Duodenal mucosa (tissue), 2 donors: ENCODE results near the gene ADAMTS2.

Experiments
- H3K27ac ChIP-seq: one replicate; pipeline ENCODE4 v1.7.0; 2013; ENCODE audit warnings: low read depth, low read length
- H3K27me3 ChIP-seq, 2 donors: one replicate each; pipeline ENCODE4 v1.7.0; 2013; ENCODE audit warnings: low read length in 2 of 2, control low read depth in 1 of 2; ENCODE audit not compliant: insufficient read depth in 2 of 2, control insufficient read depth in 1 of 2
- H3K36me3 ChIP-seq, 2 donors: one replicate each; pipeline ENCODE4 v1.7.0; 2013; ENCODE audit warnings: low read length in 2 of 2, control low read depth in 1 of 2; ENCODE audit not compliant: insufficient read depth in 2 of 2, control insufficient read depth in 1 of 2
- H3K4me1 ChIP-seq, 2 donors: one replicate each; pipeline ENCODE4 v1.7.0; 2013; ENCODE audit warnings: low read length in 2 of 2, control low read depth in 1 of 2; ENCODE audit not compliant: insufficient read depth in 2 of 2, control insufficient read depth in 1 of 2
- H3K4me3 ChIP-seq, 2 donors: one replicate each; pipeline ENCODE4 v1.7.0; 2013; ENCODE audit warnings: low read length in 2 of 2, low read depth in 1 of 2
- H3K9ac ChIP-seq, 2 donors: one replicate each; pipeline ENCODE4 v1.7.0; 2013; ENCODE audit warnings: low read length in 2 of 2, low read depth in 1 of 2
- H3K9me3 ChIP-seq, 2 donors: one replicate each; pipeline ENCODE4 v1.7.0; 2013; ENCODE audit warnings: low read length in 2 of 2, control low read depth in 1 of 2; ENCODE audit not compliant: control insufficient read depth in 1 of 2

ADAMTS2 gene

DNA sequence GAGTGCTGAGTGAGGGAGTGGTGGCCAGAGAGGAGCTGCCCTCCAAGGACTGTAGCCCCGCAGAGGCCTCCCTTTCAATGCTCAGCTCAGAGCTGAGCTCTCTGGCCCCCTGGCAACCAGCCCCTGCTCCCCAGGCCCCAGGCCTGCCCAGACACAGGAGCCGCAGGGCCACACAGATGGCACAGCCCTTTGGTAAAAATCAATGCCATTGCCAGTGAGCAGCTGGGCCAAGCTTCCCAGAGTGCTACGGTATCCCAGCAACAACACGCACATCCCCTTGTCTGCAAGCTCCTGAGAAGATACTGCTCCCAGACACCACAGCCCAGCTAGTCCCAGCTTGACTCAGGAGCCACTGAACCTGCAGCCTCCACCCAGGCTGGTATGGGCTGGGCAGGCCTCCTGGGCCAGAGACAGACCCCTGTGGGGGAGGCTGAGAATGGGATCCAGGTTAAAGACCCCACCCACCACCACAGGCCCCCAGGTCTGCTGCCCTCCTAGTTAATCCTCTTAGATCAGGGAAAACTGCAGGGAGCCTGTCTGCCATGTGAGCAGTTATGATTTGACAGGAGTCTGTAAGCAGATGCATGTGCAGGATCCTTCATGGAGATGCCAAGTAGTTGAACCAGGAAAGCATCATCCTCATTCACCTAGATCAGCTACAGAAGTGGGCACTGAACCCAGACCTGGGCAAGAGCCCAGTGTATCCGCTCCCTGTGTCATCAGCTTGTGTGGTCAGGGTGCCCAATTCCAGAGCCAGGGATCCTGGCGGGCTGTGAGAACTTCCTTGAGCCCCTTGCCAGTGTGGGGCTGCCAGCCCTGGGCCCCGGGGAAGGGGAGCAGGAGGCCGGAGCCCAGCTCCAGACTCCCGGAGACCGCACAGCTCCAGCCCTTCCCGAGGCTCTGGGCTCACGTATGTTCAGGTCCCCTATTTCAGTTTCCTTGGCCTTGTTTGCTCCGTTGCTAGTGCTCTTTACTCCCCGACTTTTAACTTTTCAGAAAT lies 26.7 kb upstream of the ADAMTS2 start:
- H3K4me1 ChIP-seq: no peaks in the 10 kb centered on the region
- no peak overlapping the region for H3K27ac ChIP-seq
- H3K9ac ChIP-seq: no peak overlapping the region
- H3K4me3 ChIP-seq: no peak overlapping the region
- no peaks in the 10 kb centered on the region for H3K9me3 ChIP-seq
- no peaks in the 10 kb centered on the region for H3K36me3 ChIP-seq
- no peaks in the 10 kb centered on the region for H3K27me3 ChIP-seq

DNA sequence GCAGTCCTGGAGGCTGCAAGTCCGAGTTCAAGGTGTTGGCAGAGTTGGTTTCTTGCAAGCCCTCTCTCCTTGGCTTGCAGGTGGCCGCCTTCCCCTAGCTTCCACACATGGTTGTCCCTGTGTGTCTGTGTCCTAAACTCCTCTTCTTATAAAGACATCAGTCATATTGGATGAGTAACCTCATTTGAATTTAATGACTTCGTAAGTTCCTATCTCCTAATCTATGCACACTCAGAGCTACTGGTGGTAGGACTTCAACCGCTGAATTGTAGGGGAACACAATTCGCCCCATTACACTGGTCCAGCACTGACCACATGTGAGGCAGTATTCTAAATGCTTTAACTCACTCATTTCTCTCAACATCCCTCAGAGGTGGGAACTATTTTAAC lies 25.9 kb upstream of the ADAMTS2 start:
- no peak overlapping the region for H3K27ac ChIP-seq
- no peaks in the 10 kb centered on the region for H3K36me3 ChIP-seq
- no peaks in the 10 kb centered on the region for H3K9me3 ChIP-seq
- H3K9ac ChIP-seq: no peak overlapping the region
- H3K27me3 ChIP-seq: no peaks in the 10 kb centered on the region
- H3K4me1 ChIP-seq: no peaks in the 10 kb centered on the region
- H3K4me3 ChIP-seq: no peak overlapping the region

DNA sequence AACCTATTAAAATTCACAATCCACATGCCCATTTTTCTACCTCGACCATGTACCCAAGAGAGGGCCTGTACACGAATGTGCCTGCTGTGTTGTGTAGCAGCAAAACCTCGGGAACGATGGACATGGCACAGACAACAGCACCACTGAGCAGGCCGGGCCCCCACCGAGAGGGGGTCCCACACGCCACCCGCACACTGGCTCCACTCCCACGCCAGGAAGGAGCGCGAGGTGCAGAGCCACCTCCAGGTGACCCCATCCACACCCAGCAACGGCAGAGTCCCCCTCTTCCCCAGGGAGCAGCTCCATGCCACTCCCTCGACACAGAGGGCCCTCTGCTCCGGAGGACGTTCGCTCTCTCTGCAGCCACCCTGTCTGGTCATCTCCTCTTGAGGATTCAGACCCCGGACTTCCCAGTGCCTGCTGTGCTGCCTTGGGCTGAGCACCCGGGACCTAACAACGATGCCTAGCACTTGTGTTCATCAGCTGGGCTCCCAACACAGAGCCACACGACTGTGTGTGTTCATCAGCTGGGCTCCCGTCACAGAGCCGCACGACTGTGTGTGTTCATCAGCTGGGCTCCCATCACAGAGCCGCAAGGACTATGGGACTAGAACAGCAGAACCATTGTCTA lies 25.3 kb upstream of the ADAMTS2 start:
- no peaks in the 10 kb centered on the region for H3K27me3 ChIP-seq
- H3K36me3 ChIP-seq: no peaks in the 10 kb centered on the region
- H3K9me3 ChIP-seq: no peaks in the 10 kb centered on the region
- H3K4me1 ChIP-seq: no peaks in the 10 kb centered on the region
- no peak overlapping the region for H3K4me3 ChIP-seq
- H3K9ac ChIP-seq: no peak overlapping the region
- H3K27ac ChIP-seq: no peak overlapping the region

DNA sequence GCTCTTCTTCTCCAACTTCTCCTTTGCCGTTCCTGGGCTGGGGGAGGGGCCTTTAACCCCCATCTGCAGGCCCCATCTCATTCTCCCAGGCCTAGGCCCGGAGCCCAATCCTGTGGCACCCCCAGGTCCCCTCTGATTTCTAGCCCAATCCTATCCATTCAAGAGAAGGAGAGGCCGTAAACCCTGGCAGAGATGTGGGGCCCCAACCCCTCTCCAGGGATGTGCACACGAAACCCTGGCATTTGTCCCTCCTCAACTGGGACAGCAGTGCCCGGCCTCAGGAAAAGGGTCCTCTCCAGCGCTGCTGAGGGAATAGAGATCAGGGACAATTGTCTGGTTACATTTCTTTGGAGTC lies 24.2 kb upstream of the ADAMTS2 start:
- H3K9me3 ChIP-seq: no peaks in the 10 kb centered on the region
- no peak overlapping the region for H3K9ac ChIP-seq
- H3K27me3 ChIP-seq: no peaks in the 10 kb centered on the region
- H3K4me3 ChIP-seq: no peak overlapping the region
- H3K27ac ChIP-seq: no peak overlapping the region
- H3K4me1 ChIP-seq: no peaks in the 10 kb centered on the region
- H3K36me3 ChIP-seq: no peaks in the 10 kb centered on the region

DNA sequence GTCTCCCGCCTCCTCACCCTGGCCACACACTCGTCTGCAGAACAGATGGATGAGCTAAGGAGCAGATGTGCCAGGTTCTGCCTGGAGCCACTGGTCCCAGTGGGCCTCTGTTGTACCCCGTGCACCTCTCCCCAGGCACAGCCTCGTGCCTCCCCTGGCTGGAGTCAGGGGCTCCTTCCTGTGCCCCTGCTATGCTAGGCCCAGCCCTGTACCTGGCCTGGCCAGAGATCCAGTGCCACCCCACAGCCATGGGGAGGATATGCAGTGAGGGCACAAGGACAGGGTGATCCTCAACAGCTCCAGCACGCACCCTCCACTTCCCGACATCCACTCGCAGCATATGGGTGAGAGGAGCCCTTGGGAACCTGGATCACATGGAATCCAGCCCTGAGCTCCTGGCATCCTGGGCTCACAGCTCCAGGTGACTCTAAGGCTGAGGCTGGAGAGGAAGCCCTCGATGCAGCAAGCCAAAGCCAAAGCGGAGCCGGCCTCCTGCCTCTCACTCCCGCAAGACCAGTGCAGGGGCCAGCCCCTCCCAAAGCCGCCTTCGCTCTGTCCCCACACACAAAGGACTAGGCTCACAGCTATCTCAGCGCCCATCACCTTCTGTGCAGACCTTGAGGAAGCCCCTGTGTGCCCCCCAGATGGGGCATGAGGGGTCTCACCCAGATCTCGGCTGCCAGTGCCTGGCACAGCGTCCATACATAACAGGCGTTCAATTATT lies 23.7 kb upstream of the ADAMTS2 start:
- no peaks in the 10 kb centered on the region for H3K27me3 ChIP-seq
- no peaks in the 10 kb centered on the region for H3K4me1 ChIP-seq
- H3K9ac ChIP-seq: no peak overlapping the region
- H3K27ac ChIP-seq: no peak overlapping the region
- H3K9me3 ChIP-seq: no peaks in the 10 kb centered on the region
- no peak overlapping the region for H3K4me3 ChIP-seq
- H3K36me3 ChIP-seq: no peaks in the 10 kb centered on the region

DNA sequence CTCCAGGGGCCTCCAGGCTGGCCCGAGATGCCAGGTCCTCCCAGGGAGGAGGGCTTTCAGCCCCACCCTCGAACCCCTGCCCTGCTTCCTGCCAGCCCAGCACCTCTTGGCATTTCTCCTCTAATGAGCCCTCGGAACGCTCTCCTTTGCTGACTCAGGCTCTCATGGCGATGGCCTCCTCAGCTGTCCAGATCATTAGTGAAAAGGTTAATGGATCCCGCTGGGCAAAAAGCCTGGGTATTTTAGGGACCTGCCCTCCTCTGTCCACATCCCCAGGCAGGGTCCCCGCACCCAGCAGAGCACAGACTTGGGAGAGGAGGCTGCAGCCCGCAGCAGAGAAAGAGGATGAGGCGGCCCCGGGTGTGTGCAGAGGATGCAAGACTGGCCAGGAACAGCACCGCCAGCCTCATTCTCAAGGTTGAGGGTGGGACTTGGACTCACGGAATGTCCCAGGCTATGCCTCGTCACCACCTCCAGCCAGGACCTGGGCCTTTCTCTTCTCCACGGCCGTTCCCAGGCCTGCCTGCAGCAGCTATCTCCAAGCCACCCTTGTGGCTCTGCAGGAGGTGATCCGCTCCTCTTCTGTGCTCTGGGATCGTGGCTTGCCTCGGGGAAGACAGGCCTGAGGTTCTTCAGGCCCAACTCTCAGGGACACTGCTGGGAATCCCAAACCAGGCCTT lies 23.0 kb upstream of the ADAMTS2 start:
- Histone ChIP-seq H3K27ac (no peak overlapping the region), H3K9me3 (no peaks in the 10 kb centered on the region), H3K27me3 (no peaks in the 10 kb centered on the region), H3K4me1 (no peaks in the 10 kb centered on the region), H3K9ac (no peak overlapping the region), H3K4me3 (no peak overlapping the region), H3K36me3 (no peaks in the 10 kb centered on the region)

DNA sequence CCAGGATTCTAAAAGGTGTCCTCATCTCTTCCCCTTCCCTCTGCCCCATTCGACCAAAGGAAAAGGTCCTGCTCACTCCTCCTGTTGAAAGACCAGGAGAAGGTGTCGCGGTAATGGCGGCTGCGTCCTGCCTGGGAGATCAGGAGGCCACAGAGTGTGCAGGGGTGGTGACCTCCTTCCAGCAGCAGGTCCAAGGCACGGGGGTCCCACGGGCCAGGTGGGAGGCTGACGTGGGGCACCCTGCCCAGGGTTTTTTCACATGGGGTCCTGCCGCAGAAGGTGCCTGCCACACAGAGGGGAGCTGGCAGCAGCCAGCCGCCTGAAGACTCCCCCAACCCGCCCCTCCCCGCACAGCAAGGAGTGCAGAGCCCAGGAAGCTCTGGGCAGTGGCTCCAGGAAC lies 22.2 kb upstream of the ADAMTS2 start:
- Histone ChIP-seq H3K4me1 (no peaks in the 10 kb centered on the region), H3K27ac (no peak overlapping the region), H3K9ac (no peak overlapping the region), H3K4me3 (no peak overlapping the region), H3K27me3 (no peaks in the 10 kb centered on the region), H3K9me3 (no peaks in the 10 kb centered on the region), H3K36me3 (no peaks in the 10 kb centered on the region)

DNA sequence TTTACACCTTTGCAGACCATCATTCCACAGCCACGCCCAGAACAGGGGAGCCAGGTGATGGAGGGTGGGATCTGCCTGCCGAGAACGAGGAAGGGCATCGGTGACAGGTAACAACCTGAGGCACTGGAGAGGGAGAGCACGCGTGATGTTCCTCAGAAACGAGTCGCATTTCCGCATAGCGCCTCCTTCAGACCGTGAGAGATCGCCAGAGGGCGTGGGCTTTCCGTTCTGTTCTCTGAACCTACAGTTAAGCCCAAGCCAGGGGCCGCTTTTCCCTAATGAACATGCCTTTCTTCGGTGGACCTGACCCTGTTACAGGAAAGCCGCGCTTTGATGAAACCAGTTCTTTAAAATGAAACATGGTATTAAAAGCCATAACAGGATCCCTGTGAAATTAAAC lies 17.1 kb upstream of the ADAMTS2 start:
- no peaks in the 10 kb centered on the region for H3K4me1 ChIP-seq
- no peaks in the 10 kb centered on the region for H3K27me3 ChIP-seq
- H3K36me3 ChIP-seq: no peaks in the 10 kb centered on the region
- no peak overlapping the region for H3K27ac ChIP-seq
- no peak overlapping the region for H3K9ac ChIP-seq
- no peak overlapping the region for H3K4me3 ChIP-seq
- no peaks in the 10 kb centered on the region for H3K9me3 ChIP-seq

DNA sequence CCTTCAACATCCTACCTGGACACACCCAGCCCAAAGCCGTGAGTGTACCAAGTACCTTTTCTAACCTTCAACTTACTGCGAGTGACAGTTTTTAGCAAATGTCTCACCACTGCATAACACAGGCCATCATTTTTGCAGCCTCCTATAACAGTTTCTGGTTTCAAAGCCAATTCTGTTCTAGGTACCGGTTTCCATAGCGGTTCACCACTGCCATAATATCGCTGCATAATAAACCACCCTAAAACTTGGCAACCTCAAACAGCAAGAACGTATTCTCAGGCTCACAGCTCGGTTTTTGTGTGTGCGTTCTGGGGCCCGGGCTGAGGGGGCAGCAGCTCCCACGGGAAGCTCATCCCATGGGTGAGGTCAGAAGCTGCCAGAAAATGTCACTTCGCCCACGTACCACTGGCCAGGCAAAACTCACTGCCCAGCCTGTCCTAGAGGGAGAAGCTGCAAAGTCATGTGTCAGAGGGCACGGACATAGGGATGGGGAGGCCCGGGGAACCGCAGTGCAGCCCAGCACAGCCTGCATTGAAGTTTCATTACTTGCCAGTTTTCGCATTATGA lies 15.9 kb upstream of the ADAMTS2 start:
- peaks cover 0 to 3% of the 10 kb centered on the region in 2 donors for H3K4me1 ChIP-seq
- H3K36me3 ChIP-seq: no peaks in the 10 kb centered on the region
- peaks cover 0 to 2% of the 10 kb centered on the region in 2 donors for H3K9me3 ChIP-seq

More for the DNA sequence above, 15.9 kb upstream of the ADAMTS2 start:
- H3K4me3 ChIP-seq: no peak overlapping the region
- no peak overlapping the region for H3K27ac ChIP-seq
- H3K9ac ChIP-seq: no peak overlapping the region
- no peaks in the 10 kb centered on the region for H3K27me3 ChIP-seq
